Stimulated activated CD4-positive, alpha-beta T cell treated with anti-CD3 and anti-CD28 coated beads, Interleukin-4, amount 100 ng/mL, for 4 hours (primary cell): ENCODE data around the gene PTPRK.

ENCODE experiments used
- DNase-seq, 2 experiments: peaks; one replicate each; pipeline ENCODE4 v3.0.0-alpha.2; 2020

The PTPRK gene

DNA sequence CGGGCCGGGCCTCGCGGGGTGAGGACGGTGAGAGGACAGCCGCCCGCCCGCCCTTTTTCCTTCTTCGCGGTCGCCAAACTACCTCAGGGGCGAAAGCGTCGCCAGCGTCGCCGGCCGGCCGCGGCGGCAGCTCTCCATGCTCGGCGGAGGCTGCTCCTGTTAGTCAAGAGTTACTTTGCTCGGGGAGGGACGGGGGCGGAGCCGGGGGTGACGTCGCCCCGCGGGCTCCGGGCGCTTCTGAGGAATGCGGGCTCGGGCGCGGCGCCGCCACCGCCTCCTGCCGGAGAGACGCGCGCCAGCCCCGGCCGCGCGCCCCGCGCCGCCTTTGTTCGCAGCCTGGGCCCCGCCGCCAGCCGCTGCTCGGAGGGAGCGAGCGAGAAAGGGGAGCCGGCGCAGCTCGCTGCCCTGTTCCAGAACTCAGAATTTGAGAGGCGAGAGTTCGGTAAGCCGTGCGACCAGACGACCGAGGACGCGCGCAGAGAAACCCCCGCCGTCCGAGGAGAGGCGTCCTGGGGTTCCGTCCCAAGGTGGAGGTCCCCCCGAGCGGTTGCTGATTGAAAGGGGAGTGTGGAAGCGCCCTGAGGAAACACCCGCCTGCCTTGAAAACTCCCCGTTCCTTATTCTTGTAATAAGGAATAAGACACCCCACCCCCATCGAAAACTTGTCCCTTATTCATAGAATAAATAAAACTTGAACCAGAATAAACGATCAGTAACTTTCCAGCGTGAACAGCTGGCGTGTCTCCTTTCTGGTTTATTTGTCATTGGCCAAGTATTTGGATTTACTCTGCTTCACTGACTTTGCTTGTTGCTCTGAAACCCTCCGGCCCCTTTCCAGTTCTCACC, at the start of gene PTPRK:
Gene PTPRK (minus strand): TSS at position 164 of the 846 bp plus-strand sequence. CDS start 241 bp downstream, outside the sequence.
- DNase-seq, result peak; percentile 87 to 89

- no peak for DNase-seq
Observed at GRCh38 chr6:128567029-128567428, 46.6 kb upstream of the PTPRK start.

GRCh38 chr6:128560966-128561365, 40.6 kb upstream of the PTPRK start:
- no peak for DNase-seq

DNA sequence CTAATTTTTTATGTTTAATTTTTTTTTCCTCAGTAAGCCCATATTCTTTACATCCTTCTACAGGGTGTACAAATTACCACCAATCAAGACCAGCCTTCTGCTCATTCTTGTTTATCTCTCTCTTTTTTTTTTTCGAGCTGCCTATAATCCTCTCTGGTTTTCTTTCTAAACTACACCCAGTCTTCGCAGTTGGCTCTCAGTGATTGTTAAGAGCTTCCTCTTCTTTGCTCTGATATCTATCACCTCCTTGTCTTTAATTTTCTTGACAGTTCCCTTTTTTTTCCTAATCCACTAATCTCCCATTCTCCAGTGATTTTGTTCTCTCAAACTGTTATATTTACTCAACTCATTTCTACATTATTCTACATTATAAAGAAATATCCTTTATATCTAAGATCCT, 38.5 kb upstream of the PTPRK start:
- DNase-seq, result no peak

DNA sequence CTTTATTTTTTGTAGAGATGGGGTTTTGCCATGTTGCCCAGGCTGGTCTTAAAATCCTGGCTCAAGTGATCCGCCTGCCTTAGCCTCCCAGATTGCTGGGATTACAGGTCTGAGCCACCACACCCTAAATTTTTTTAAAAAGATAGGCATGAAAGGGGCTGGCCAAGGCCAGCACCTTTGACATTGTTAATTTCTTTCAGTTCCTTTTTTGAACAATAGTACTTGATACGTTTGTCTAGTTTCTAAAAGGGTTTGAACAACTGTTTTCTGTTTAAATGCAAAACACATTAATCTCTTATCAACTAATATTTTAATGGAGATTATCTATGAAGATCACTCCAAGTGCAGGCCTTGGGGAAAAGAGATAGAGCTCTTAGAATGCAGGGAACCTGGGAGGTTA, 37.6 kb upstream of the PTPRK start:
- no peak for DNase-seq

DNA sequence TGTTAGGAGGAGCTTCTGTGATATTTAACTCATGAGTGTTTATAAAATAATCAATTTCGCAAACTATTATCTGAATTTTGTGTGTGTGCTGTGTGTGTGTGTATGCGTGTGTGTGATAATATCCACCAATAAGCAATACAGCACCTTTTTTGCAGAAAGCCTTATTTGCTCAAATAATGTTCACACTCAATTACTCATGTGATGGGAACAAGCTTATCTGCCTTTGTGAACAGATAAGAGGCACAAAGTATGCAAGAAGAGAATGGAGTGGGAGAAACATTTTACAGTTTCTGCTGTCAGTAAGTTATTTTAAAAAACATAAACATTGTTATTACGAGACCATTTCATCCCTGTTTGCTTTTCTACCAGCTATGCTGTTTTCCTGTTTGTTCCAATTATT, 36.7 kb upstream of the PTPRK start:
- DNase-seq, result no peak

- no peak for DNase-seq
Observed at GRCh38 chr6:128554302-128554701, 33.9 kb upstream of the PTPRK start.

- no peak for DNase-seq
Observed at GRCh38 chr6:128541261-128541660, 20.9 kb upstream of the PTPRK start.

DNA sequence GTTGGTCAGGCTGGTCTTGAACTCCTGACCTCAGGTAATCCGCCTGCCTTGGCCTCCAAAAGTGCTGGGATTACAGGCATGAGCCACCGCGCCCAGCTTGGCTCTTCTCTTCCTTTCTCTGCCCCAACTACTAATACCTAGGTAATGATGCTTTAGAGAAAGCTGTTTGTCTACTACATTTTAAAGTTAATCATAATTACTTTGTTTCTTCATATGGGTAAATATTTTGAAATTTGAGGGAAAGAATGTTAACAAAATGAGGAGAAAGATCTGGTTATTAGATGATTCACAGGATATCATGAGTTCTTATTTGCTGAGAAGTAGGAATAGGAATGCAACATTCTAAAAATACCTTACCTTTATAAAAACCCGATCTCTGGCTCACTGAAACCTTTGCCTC, 18.4 kb upstream of the PTPRK start:
- no peak for DNase-seq

DNA sequence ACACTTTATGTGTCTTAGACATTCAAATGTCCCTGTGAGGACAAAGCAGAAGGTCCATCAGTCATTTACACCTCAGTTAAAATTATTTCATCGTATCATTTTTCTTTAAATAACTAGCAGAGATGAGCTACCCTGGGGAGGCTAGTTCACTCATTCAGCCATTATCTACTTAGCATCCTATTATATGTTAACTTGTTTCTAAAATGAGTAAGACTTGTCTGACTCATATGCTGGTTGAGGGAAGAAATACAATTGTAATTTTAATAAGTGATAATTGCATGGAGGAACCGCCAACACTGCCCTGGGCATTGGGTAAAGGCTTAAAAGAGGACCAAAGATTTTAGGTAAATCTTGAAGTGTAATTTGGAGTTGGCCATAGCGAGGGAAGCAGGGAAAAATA, 12.4 kb upstream of the PTPRK start:
- no peak for DNase-seq

DNA sequence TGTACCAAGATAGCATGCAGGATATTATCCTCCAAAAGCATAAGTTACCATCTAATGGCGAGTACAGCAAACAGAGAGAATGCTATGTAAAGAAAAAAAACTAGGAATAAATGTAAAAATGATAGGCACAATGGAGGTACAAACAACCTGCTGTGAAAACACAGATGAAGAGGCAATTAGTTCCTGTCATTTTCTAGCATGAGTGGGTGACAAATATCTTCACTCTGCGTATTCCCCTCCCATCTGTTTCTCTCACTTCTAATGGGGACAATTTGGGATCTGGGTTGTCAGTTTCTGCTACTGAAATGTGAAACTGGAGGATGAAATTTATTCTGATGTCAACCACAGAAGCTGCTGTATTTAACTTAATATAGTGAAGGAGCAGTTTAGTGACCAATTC, 11.7 kb upstream of the PTPRK start:
- no peak for DNase-seq

DNA sequence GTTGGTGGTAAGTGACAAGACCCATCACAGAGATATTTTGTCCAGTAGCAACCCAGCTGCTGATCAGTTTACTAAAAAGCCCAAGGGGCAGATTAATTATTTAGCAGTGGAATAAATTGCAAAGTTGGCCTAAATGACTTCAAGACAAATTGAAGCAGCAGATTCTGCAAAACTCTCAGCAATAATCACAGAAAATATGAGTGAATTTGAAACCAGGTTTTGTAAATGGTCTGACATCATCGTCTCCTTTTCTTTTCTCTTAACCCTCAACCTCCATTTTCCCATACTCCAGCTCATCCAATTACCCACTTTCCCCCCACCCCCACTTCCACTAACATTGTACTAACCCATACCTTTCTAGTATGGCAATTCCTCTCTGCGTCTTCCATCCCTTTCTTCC, 11.3 kb upstream of the PTPRK start:
- DNase-seq, result no peak

- DNase-seq, result no peak
Observed at GRCh38 chr6:128528241-128528640, 7.8 kb upstream of the PTPRK start.

- no peak for DNase-seq
Observed at GRCh38 chr6:128527375-128527774, 7.0 kb upstream of the PTPRK start.

GRCh38 chr6:128526152-128526914, 5.9 kb upstream of the PTPRK start:
- no peak for DNase-seq

DNA sequence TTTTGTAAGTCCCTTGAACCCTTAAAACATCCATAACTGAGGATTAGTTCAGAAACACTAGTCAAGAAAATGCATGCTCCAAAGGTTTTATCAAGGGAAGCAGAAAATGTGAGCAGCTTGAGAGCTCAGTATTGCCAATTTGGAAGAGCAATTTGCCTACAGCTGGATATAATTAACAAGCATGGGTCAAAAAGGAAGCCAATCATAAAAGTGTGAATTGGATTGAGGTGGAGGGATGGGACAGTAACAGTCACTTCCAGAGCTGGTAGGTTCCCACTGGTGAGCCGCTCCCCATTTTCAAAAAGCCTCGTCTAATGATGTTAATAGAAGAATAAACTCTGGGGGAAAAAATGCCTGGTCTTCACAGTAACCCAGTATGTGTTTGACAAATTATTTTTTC, 5.0 kb upstream of the PTPRK start:
- no peak for DNase-seq

GRCh38 chr6:128521282-128521632, 858 bp upstream of the PTPRK start:
- DNase-seq, result no peak

DNA sequence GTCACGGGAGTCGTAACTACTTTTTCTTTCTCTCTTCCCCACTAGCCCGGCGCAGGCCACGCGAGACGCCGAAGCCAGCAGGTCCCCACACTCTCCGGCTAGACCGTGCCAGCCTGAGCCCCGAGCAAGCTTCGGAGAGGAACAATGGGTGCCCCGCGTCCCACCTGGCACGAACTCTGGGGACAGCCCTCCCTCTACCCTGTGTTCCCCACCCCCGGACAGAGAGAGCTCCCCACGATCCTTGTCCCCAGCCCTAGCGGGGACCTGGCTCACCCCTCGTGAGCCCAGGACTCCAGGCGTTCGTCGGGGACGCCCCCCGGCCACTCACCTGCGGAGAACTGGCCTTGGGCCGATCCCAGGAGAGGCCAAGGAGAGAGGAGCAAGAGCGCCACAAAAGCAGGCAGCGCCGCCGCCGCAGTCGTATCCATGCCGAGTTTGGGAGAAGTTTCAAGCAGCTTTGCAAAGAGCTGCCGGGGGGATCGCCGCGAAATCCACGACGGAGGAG, 416 bp downstream of the PTPRK start:
- DNase-seq, result peak; percentile 34 to 41

DNA sequence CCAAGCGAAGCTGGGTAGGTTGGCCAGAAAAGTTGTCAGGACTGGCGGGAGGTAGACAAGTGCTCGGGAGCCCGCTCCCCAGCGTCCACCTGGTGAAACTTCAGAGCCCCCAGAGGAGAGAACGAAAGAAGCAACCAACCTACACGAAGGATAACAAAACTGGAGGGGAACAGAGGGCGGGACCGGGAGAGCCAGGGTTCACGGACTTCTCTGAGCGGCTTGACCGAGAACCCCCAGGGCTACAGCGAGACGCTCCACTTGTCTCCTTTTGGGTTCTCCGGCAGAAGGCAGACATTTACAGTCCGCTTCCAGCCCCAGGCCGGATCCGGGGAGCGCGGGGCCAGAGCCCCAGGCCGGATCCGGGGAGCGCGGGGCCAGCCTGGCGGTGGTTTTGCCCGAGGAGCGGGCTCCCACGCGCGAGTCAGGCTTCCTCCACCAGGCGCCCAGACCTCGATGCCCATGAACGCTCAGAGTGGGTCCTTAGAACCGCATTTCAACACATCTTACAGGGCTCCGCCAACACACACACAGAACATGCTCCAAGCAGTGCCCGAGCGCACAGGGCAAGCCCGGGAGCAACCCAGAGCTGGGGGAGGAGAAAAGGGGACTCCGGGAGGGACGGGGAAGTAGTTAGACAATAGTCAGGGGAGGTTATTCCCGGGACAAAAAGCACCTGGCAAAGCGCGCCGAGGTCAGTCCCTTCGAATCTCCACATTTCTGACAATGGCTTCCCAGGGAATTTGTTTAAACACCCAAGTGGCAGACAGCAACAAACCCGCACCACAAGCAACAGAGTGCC, 1.1 kb downstream of the PTPRK start:
- DNase-seq, result peak; percentile 4 to 10

DNA sequence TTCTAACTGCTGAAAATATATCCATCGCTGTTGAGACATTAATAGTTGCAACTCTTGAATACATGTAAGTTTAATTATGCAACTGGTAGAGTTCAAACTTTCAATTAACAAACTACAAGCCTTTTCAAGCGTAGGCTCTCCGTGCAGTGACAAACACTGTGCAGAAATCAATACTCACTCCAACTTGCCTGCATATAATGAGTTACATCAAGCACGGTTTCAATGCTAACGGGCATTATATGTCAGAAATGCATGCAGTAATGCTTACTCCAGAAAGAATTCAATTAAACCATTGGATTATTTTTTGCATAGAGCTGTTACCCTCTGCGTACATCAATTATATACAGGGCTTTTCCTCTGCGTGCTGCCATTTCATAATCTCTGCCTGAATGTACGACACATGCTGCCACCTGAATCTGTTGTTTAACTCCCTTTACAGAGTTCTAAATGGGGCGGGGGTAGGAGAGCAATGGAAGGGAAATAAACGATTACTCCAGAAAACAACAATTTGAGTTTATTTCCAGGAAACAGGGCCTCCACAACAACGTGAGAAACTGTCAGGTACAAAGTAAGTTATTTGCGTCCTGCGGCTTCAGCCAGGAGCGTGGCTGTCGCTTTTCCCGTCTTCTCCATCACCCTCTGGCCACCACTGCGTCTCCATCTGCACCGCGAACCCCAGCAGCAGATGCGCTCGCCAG, 1.8 kb downstream of the PTPRK start:
- DNase-seq, result peak in 1 of 2 experiments; percentile 17

GRCh38 chr6:128517124-128517523, 3.3 kb downstream of the PTPRK start:
- DNase-seq, result no peak

DNA sequence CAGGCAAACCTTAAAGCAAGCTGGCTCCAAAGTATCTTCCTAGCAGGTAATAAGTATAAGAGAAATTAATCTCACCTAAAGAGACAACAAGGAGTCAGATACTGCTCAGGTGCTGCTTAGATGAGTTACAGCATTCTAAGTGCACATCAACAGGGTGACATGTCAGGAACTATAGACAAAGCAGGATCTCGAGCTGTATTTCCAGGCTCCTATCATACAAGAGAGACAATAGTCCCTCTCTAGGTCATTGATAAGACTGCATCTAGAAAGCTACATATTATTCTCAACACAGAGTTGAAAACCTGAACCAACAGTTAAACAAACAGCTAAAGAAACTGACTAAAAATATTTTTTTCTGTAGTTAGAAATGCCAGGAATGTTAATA, 3.9 kb downstream of the PTPRK start:
- no peak for DNase-seq
